GM12892 (cell line): ENCODE results near the gene ZNF584.
"Not testable (repeated sequence)": the region's sequence is repeated elsewhere in the genome, so short reads cannot be mapped to it uniquely, and the experiment has no call there.

Experiments used
- DNase-seq: peaks from one replicate; pipeline ENCODE4 v3.0.0; 2011; ENCODE audit not compliant: insufficient read length
- FAIRE-seq: peaks from 2 replicates; lab custom pipeline; 2011; peaks lifted over from hg19 to GRCh38; lab: Jason Lieb, UNC
- POLR2A ChIP-seq: IDR thresholded peaks from 2 replicates; pipeline ENCODE4 v1.6.1; 2011; ENCODE audit warnings: low read depth, low read length, control low read depth
- POLR2AphosphoS5 ChIP-seq: IDR thresholded peaks from 2 replicates; pipeline ENCODE4 v1.6.1; 2011; ENCODE audit warnings: low read depth, low read length, control low read depth
- TAF1 ChIP-seq: IDR thresholded peaks from 2 replicates; pipeline ENCODE4 v1.6.1; 2011; ENCODE audit warnings: low read depth, mild to moderate bottlenecking, control low read depth, low read length, borderline replicate concordance

The ZNF584 gene

DNA sequence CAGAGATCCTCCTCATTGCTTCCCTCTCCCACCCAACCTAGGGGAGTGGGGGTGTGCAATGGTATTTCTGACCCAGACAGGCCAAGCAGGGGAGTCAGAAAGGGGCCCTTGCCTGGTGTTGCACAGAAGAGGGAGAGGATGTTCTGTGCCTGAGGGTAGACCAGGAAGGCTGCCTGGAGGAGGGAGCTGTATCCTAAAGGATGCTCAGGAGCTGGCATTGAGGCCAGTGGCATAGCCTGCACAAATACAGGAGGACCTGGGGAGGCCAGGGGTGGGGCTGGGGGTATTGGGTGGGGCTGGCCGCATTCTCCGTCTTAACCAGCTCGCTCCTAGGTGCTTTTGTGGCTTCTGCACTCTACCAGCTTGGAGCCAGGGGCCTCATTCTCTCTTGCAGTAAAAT is 8.5 kb upstream of the ZNF584 start:
- TF ChIP-seq TAF1 = no peak
- TF ChIP-seq POLR2AphosphoS5 = no peak
- TF ChIP-seq POLR2A = no peak
- DNase-seq (no peak), FAIRE-seq (no peak)

GRCh38 chr19:58400316-58400915 is 8.0 kb upstream of the ZNF584 start:
- TF ChIP-seq TAF1 (no peak), POLR2AphosphoS5 (no peak), POLR2A (no peak)
- DNase-seq = no peak
- no peak for FAIRE-seq

DNA sequence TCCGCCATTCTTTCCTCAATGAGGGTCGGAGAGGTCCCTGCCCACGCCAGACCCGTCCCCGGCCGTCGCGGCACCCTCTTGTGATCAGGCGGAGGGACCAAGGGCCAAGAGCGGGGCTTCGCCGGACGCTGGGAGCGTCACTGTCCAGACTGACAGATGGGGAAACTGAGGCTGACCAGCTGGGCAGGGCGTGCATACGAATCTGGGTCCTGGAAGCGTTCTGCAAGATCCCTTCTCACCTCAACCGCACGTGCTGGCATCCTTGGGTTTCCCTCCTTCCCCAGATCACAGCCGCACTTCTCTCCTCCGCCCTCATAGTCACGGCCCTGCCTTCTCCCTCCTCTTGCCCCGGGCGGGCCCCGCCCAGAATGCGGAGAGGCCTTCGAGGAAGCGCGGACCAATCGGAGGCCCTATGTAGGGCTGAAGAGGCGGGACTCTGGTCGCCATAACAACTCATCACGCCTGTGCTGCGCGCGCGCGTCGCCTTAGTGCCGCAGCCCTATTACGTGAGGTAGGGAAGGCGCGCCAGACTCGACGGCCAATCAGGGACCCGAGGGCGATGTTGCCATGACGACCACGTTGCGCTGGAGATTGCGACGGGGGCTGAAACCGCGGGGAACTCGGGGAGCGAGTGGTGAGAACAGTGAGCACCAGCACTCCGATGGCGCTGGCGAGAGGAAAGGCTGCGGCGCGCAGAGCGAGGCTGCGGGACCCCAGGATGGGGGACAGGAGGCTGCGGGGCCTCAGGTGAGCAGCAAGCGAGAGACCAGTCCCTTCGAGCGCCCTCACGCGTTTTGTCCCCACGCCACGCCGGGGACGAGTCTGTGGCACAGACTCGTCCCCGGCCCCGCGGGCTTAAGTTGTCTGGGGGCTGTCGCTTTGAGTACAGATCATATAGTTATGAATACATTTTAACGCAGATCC is 7.3 kb upstream of the ZNF584 start:
- FAIRE-seq = peak; percentile 99
- DNase-seq = peak; percentile 100
- TF ChIP-seq POLR2A (peak; percentile 83; the same call in 1 of the 2 replicates), TAF1 (peak; percentile 67), POLR2AphosphoS5 (peak; percentile 76)

GRCh38 chr19:58401840-58402421 is 6.5 kb upstream of the ZNF584 start:
- FAIRE-seq (no peak), DNase-seq (no peak)
- TF ChIP-seq TAF1 (no peak), POLR2AphosphoS5 (no peak), POLR2A (no peak)

DNA sequence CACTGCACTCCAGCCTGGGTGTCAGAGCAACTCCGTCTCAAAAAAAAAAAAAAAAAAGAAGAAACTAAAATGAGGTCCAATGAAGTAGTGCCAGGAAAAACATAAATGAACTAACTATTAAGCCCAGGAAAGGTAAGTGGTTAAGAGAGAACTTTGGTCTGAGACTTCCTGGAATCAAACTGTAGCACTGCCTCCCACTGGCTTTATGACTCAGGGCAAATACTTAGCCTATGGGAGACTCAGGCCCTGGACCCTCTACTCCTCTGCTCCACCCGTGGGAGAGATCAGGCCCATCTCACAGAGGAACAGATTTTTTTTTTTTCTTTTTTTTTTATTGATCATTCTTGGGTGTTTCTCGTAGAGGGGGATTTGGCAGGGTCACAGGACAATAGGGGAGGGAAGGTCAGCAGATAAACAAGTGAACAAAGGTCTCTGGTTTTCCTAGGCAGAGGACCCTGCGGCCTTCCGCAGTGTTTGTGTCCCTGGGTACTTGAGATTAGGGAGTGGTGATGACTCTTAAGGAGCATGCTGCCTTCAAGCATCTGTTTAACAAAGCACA is 4.5 kb upstream of the ZNF584 start:
- not testable (repeated sequence) for DNase-seq, FAIRE-seq

GRCh38 chr19:58406818-58407657 is 1.4 kb upstream of the ZNF584 start:
- TF ChIP-seq TAF1 (no peak), POLR2AphosphoS5 (no peak), POLR2A (no peak)
- FAIRE-seq (no peak), DNase-seq (no peak)

DNA sequence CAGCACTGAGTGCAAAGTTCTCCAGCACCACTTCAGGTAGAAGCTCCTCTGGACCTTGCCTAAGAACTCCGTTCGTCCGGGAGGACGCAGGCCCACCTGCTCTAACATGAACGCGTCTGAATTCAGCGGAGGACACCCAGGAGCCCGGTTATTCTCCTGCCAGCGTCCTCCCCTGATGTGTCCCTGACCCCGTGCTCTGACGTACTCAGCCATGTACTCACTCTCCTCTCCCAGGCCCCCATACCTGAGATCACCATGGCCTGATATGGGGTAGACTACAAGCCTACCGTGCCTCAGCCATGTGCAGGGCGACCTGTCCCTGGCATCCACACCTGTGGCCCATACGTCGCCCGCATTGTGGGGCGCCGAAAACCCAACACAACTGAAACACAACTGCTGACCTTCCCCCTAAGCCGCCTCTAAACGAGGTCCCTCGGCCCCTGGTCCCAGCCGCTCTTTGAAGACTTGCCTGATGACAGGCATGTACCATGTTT is 744 bp upstream of the ZNF584 start:
- DNase-seq = no peak
- FAIRE-seq = no peak
- TF ChIP-seq POLR2AphosphoS5 (no peak), TAF1 (no peak), POLR2A (no peak)

- FAIRE-seq (no peak), DNase-seq (no peak)
- TF ChIP-seq TAF1 (no peak), POLR2AphosphoS5 (no peak), POLR2A (no peak)
Measured at GRCh38 chr19:58409010-58409790, 751 bp downstream of the ZNF584 start.

DNA sequence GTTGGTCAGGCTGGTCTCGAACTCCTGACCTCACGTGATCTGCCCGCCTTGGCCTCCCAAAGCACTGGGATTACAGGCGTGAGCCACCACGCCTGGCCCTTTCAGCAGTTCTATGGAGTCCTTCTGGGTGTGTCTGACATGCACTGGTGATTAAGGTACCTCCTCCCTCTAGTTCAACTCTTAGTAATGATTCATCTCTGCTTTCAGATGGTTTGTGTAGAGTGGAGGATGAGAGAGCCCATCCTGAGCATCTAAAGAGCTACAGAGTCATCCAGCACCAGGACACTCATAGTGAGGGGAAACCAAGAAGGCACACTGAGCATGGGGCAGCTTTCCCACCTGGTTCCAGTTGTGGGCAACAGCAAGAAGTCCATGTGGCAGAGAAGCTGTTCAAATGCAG is 8.2 kb downstream of the ZNF584 start:
- TF ChIP-seq POLR2A (no peak), TAF1 (no peak), POLR2AphosphoS5 (no peak)
- DNase-seq (no peak), FAIRE-seq (no peak)

DNA sequence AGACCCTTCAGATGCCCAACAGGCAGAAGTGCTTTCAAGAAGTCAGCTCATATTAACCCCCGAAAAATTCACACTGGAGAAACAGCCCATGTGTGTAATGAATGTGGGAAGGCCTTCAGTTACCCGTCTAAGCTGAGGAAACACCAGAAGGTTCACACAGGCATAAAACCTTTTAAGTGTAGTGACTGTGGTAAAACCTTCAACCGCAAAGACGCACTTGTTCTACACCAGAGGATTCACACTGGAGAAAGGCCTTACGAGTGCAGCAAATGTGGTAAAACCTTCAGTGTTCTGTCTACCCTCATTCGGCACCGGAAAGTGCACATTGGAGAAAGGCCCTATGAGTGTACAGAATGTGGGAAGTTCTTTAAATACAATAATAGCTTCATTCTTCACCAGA is 8.6 kb downstream of the ZNF584 start:
- TF ChIP-seq TAF1 (no peak), POLR2AphosphoS5 (no peak), POLR2A (no peak)
- no peak for FAIRE-seq
- DNase-seq = no peak
